SH-SY5Y (cell line): Measurements from ENCODE around the gene PLTP.

Source experiments
- GATA2 ChIP-seq: IDR thresholded peaks from 2 replicates; pipeline ENCODE4 v1.6.1; 2011; ENCODE audit warnings: mild to moderate bottlenecking, low read depth, low read length
- GATA3 ChIP-seq: IDR thresholded peaks from 2 replicates; pipeline ENCODE4 v1.6.1; 2011; ENCODE audit warnings: low read depth, mild to moderate bottlenecking, low read length, moderate library complexity

GRCh38 chr20:45898285-45898684 lies 13.7 kb downstream of the PLTP start:
- TF ChIP-seq GATA2, result no peak
- no peak for TF ChIP-seq GATA3
